ENCODE results near the gene BRD3OS.
"Not testable (repeated sequence)": the region's sequence is repeated elsewhere in the genome, so short reads cannot be mapped to it uniquely, and the experiment has no call there.

GRCh38 chr9:133988771-133989170, 36.5 kb upstream of the BRD3OS start:
- TF ChIP-seq EZH2phosphoT487 (IDR thresholded peaks at IDR 0.05; ENCODE audit: unreplicated experiment); CREB1 (CRISPR knock-in tag; IDR thresholded peaks at IDR 0.05; ENCODE audit: low read depth); POLR2AphosphoS5 (IDR thresholded peaks at IDR 0.05; ENCODE audit: low read depth); ZNF462 (CRISPR knock-in tag; IDR thresholded peaks at IDR 0.05); REST (IDR thresholded peaks at IDR 0.05; ENCODE audit: unreplicated experiment); NANOG (IDR thresholded peaks at IDR 0.05; ENCODE audit: borderline replicate concordance); EZH2 (IDR thresholded peaks at IDR 0.05; ENCODE audit: low read depth, unreplicated experiment); ZNF331 (CRISPR knock-in tag; IDR thresholded peaks at IDR 0.05; ENCODE audit: low read depth): not testable (repeated sequence)
- TF ChIP-seq, protein P1, sequence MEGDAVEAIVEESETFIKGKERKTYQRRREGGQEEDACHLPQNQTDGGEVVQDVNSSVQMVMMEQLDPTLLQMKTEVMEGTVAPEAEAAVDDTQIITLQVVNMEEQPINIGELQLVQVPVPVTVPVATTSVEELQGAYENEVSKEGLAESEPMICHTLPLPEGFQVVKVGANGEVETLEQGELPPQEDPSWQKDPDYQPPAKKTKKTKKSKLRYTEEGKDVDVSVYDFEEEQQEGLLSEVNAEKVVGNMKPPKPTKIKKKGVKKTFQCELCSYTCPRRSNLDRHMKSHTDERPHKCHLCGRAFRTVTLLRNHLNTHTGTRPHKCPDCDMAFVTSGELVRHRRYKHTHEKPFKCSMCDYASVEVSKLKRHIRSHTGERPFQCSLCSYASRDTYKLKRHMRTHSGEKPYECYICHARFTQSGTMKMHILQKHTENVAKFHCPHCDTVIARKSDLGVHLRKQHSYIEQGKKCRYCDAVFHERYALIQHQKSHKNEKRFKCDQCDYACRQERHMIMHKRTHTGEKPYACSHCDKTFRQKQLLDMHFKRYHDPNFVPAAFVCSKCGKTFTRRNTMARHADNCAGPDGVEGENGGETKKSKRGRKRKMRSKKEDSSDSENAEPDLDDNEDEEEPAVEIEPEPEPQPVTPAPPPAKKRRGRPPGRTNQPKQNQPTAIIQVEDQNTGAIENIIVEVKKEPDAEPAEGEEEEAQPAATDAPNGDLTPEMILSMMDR (conservative IDR thresholded peaks at IDR 0.05; ENCODE audit: low read depth in 2 of 2): not testable (repeated sequence)
- TF ChIP-seq, protein P2, sequence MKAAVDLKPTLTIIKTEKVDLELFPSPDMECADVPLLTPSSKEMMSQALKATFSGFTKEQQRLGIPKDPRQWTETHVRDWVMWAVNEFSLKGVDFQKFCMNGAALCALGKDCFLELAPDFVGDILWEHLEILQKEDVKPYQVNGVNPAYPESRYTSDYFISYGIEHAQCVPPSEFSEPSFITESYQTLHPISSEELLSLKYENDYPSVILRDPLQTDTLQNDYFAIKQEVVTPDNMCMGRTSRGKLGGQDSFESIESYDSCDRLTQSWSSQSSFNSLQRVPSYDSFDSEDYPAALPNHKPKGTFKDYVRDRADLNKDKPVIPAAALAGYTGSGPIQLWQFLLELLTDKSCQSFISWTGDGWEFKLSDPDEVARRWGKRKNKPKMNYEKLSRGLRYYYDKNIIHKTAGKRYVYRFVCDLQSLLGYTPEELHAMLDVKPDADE (IDR thresholded peaks at IDR 0.05): not testable (repeated sequence)
